Rectal smooth muscle tissue (tissue), 1 donor: ENCODE data around the gene CERCAM.

Experiments
- H3K27ac ChIP-seq: one replicate; pipeline ENCODE4 v1.7.0; 2013; ENCODE audit warnings: low read depth, low read length, inconsistent platforms
- H3K27me3 ChIP-seq: one replicate; pipeline ENCODE4 v1.7.0; 2013; ENCODE audit warnings: low read length; ENCODE audit not compliant: control insufficient read depth, insufficient read depth
- H3K36me3 ChIP-seq: one replicate; pipeline ENCODE4 v1.7.0; 2013; ENCODE audit warnings: low read length; ENCODE audit not compliant: control insufficient read depth, insufficient read depth
- H3K4me1 ChIP-seq: one replicate; pipeline ENCODE4 v1.7.0; 2013; ENCODE audit warnings: low read length; ENCODE audit not compliant: control insufficient read depth, insufficient read depth
- H3K4me3 ChIP-seq: one replicate; pipeline ENCODE4 v1.7.0; 2013; ENCODE audit warnings: low read length
- H3K9ac ChIP-seq: one replicate; pipeline ENCODE4 v1.7.0; 2013; ENCODE audit warnings: low read length

Gene CERCAM

GRCh38 chr9:128420651-128421481, at the start of gene CERCAM:
CERCAM (plus strand) TSS chr9:128420857; CDS start chr9:128420878, 21 bp downstream.
- peaks cover 10% of the 10 kb centered on the region for H3K27me3 ChIP-seq
- H3K4me3 ChIP-seq: peak within 1 kb of the TSS; percentile 80
- peaks cover 14% of the 10 kb centered on the region for H3K4me1 ChIP-seq
- H3K27ac ChIP-seq: peak within 1 kb of the TSS; percentile 55
- no peaks in the 10 kb centered on the region for H3K36me3 ChIP-seq
- peak within 1 kb of the TSS; percentile 40 for H3K9ac ChIP-seq

GRCh38 chr9:128371630-128372117, 49.0 kb upstream of the CERCAM start:
- Histone ChIP-seq H3K27me3 (no peaks in the 10 kb centered on the region), H3K4me1 (peaks cover 13% of the 10 kb centered on the region), H3K4me3 (peak overlapping the region; percentile 80), H3K27ac (peak overlapping the region; percentile 76), H3K9ac (peak overlapping the region; percentile 82), H3K36me3 (peaks cover 2% of the 10 kb centered on the region)

GRCh38 chr9:128372188-128372641, 48.4 kb upstream of the CERCAM start:
- Histone ChIP-seq H3K27me3 (no peaks in the 10 kb centered on the region), H3K36me3 (peaks cover 2% of the 10 kb centered on the region), H3K9ac (peak overlapping the region; percentile 82), H3K4me3 (peak overlapping the region; percentile 80), H3K4me1 (peaks cover 13% of the 10 kb centered on the region), H3K27ac (no peak overlapping the region)

GRCh38 chr9:128372784-128373183, 47.9 kb upstream of the CERCAM start:
- Histone ChIP-seq H3K9ac (no peak overlapping the region), H3K4me1 (peaks cover 13% of the 10 kb centered on the region), H3K27ac (no peak overlapping the region), H3K36me3 (peaks cover 2% of the 10 kb centered on the region), H3K27me3 (no peaks in the 10 kb centered on the region), H3K4me3 (no peak overlapping the region)

GRCh38 chr9:128374221-128374675, 46.4 kb upstream of the CERCAM start:
- no peak overlapping the region for H3K4me3 ChIP-seq
- H3K27ac ChIP-seq: no peak overlapping the region
- no peaks in the 10 kb centered on the region for H3K27me3 ChIP-seq
- H3K4me1 ChIP-seq: peaks cover 13% of the 10 kb centered on the region
- H3K9ac ChIP-seq: no peak overlapping the region
- peaks cover 5% of the 10 kb centered on the region for H3K36me3 ChIP-seq

GRCh38 chr9:128375865-128376264, 44.8 kb upstream of the CERCAM start:
- H3K27me3 ChIP-seq: no peaks in the 10 kb centered on the region
- no peak overlapping the region for H3K4me3 ChIP-seq
- H3K4me1 ChIP-seq: peaks cover 9% of the 10 kb centered on the region
- no peak overlapping the region for H3K27ac ChIP-seq
- H3K9ac ChIP-seq: no peak overlapping the region
- peaks cover 8% of the 10 kb centered on the region for H3K36me3 ChIP-seq

- Histone ChIP-seq H3K36me3 (peaks cover 8% of the 10 kb centered on the region), H3K4me1 (no peaks in the 10 kb centered on the region)
Measured at GRCh38 chr9:128382261-128382660, 38.4 kb upstream of the CERCAM start.

GRCh38 chr9:128383007-128383753, 37.5 kb upstream of the CERCAM start:
- Histone ChIP-seq H3K4me1 (no peaks in the 10 kb centered on the region), H3K4me3 (no peak overlapping the region), H3K27ac (no peak overlapping the region), H3K9ac (no peak overlapping the region), H3K36me3 (peaks cover 11% of the 10 kb centered on the region), H3K27me3 (no peaks in the 10 kb centered on the region)

More at GRCh38 chr9:128382261-128382660, 38.4 kb upstream of the CERCAM start:
- no peaks in the 10 kb centered on the region for H3K27me3 ChIP-seq
- no peak overlapping the region for H3K4me3 ChIP-seq
- no peak overlapping the region for H3K27ac ChIP-seq
- no peak overlapping the region for H3K9ac ChIP-seq

- H3K9ac ChIP-seq: no peak overlapping the region
- H3K27ac ChIP-seq: no peak overlapping the region
- peaks cover 17% of the 10 kb centered on the region for H3K36me3 ChIP-seq
Measured at GRCh38 chr9:128383791-128384190, 36.9 kb upstream of the CERCAM start.

GRCh38 chr9:128384801-128385495, 35.7 kb upstream of the CERCAM start:
- no peaks in the 10 kb centered on the region for H3K27me3 ChIP-seq
- H3K36me3 ChIP-seq: peaks cover 19% of the 10 kb centered on the region
- H3K4me3 ChIP-seq: no peak overlapping the region
- H3K27ac ChIP-seq: no peak overlapping the region
- no peaks in the 10 kb centered on the region for H3K4me1 ChIP-seq
- no peak overlapping the region for H3K9ac ChIP-seq

More at GRCh38 chr9:128383791-128384190, 36.9 kb upstream of the CERCAM start:
- H3K4me1 ChIP-seq: no peaks in the 10 kb centered on the region
- H3K27me3 ChIP-seq: no peaks in the 10 kb centered on the region
- no peak overlapping the region for H3K4me3 ChIP-seq

GRCh38 chr9:128385496-128386460, 34.9 kb upstream of the CERCAM start:
- Histone ChIP-seq H3K9ac (no peak overlapping the region), H3K27ac (no peak overlapping the region), H3K4me1 (no peaks in the 10 kb centered on the region), H3K27me3 (no peaks in the 10 kb centered on the region), H3K4me3 (no peak overlapping the region), H3K36me3 (peaks cover 17% of the 10 kb centered on the region)
